ENCODE results near the gene RASL10A.

DNA sequence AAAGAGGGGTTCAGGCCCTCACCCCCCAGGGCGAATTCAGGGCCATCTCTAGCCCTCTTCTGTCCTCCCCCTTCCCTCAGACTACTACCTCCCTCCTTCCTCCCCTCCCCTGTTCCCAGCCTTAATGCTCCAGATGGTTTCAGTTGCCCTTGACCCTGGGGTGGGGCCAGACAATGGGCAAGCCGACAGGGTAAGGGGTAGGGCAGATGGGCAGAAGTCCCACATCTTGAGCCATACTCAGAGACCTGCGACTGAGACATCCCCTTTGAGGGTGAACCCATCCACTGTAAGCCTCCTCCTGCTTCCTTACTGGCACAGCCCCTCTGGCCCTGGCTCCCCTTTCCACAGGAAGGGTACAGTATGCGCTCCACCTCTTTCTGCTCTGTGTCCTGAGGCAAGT lies 49.6 kb downstream of the RASL10A start:
- TF ChIP-seq, protein P1, sequence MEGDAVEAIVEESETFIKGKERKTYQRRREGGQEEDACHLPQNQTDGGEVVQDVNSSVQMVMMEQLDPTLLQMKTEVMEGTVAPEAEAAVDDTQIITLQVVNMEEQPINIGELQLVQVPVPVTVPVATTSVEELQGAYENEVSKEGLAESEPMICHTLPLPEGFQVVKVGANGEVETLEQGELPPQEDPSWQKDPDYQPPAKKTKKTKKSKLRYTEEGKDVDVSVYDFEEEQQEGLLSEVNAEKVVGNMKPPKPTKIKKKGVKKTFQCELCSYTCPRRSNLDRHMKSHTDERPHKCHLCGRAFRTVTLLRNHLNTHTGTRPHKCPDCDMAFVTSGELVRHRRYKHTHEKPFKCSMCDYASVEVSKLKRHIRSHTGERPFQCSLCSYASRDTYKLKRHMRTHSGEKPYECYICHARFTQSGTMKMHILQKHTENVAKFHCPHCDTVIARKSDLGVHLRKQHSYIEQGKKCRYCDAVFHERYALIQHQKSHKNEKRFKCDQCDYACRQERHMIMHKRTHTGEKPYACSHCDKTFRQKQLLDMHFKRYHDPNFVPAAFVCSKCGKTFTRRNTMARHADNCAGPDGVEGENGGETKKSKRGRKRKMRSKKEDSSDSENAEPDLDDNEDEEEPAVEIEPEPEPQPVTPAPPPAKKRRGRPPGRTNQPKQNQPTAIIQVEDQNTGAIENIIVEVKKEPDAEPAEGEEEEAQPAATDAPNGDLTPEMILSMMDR (conservative IDR thresholded peaks at IDR 0.05 in 1 of 2, IDR thresholded peaks at IDR 0.05 in 1 of 2; ENCODE audit: low read depth in 1 of 2, low read length in 2 of 2): no peak
- no peak for TF ChIP-seq EZH2 (IDR thresholded peaks at IDR 0.05; ENCODE audit: low read length, missing control alignments)

All from fibroblast of lung (primary cell).